GM18505 (cell line): ENCODE data around the gene DMD.
"Not testable (repeated sequence)": the region's sequence is repeated elsewhere in the genome, so short reads cannot be mapped to it uniquely, and the experiment has no call there.

Source experiments
- ATAC-seq: cut with Tn5 transposase; IDR thresholded peaks from one replicate; pipeline ENCODE4 v1.9.1; 2021; ENCODE audit not compliant: unreplicated experiment
- POLR2A ChIP-seq: IDR thresholded peaks from 4 replicates; pipeline ENCODE4 v1.6.1; 2011; ENCODE audit warnings: borderline replicate concordance; ENCODE audit not compliant: insufficient read depth, insufficient read length; ENCODE audit errors: extremely low read depth

Gene DMD

DNA sequence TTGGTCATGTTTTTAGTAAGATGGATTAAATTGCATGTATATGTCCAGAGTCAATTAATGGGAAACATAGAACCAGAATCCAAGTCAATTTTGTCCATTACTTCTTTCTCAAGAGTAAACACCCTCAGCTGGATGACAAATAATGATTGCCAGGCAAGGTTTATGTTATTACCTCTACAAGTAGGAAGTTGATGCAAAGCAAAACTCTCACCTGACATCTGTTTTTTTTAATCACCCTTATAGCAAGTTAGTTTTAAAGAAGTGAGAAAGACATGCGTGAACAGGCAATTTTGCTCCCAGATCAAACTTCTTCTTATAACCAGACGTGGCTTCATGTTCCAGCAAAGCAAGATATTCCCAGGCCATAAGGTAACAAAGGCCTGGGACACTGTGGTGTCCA lies 1791.0 kb downstream of the DMD start:
- ATAC-seq, result no peak
- TF ChIP-seq POLR2A, result no peak

DNA sequence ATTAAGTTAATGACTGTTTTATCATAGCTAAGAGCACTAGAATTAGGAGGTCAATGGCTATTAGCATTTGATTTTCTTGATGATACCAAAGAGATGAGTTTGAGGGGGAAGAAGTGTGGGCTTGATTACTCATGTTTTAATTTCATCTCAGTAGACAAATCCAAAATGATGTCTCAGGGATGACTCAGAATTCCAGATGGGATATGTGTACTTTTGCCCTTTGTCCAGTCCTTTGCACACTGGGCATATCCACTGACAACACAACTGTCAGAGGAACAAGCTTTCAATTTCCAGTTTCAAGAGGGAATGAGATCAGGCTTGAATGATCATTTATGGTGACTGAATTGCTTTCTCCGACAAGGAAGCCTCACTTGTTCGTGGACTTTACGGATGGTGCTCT lies 1814.2 kb downstream of the DMD start:
- TF ChIP-seq POLR2A, result no peak
- no peak for ATAC-seq

DNA sequence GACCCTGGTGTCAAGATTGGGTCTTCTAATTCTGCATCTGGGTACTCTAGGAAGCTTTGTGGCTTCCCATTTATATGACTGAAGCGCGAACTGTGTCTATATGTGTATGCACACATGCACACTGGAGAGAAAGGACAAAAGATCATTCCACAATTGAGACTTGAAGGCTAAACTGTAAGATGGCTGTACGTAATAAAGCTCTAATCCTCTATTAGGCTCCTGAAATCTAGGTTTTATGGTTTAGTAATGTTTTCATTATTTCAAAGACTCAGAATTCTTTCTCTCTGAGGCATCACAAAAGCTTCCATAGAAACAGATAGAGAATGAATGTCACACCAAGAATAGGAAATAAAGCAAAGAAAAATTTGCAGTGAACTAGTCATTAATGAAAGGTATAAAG lies 1818.8 kb downstream of the DMD start:
- ATAC-seq, result no peak
- no peak for TF ChIP-seq POLR2A

DNA sequence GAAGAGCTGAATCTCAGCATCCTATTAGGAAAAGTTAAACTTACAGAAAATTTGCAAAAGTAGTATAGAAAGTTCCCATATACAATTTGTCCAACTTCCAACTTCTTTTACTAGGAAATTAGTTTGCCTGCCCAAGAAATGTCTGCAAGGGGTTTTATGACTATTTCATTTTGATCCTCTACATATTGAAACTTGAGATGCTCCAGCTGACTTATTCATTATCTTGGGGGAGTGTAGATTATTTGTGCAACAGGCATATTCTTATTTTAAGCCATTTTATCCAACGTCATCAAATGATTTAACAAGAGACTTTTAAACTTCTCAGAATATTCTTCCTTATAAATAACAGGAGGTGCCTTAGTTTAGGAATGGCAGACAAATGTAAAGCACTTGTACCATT lies 1822.4 kb downstream of the DMD start:
- TF ChIP-seq POLR2A, result no peak
- no peak for ATAC-seq

DNA sequence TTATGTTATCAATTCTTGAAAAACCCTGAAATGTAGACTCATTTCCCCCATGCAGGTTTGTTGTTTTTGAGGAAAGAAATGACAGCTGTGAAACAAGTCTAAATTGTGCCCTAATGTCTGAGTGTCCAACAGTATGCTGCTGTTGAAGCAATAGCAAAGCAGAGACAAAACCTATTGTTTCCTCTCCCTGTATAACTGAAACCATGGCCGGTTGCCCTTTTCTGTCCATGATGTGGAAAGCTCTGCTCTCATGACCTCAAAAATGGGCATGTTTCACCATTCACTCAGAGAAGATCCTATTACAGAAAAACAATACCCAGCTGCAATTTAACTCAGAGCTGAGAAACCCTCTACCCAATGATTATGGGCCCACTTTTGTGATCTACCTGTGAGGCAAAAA lies 1826.9 kb downstream of the DMD start:
- no peak for ATAC-seq
- no peak for TF ChIP-seq POLR2A

DNA sequence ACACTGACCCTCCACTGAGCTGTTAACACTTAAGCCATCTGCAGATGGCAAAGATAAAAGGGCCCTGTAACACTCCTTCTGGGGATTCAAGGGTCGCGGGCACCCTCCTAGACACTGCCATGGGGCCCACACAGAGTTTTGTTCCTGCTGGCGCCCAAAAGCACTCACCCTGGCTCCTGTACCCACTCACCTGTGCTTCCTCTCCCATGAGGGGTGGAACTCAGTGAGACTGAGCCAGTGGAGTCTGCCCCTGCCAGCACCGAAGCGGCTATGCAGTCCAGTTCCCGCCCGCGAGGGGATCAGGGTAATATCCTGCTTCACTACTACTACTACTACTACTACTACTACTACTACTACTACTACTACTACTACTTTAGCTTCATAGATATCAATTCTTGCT lies 1827.4 kb downstream of the DMD start:
- no peak for ATAC-seq
- no peak for TF ChIP-seq POLR2A

DNA sequence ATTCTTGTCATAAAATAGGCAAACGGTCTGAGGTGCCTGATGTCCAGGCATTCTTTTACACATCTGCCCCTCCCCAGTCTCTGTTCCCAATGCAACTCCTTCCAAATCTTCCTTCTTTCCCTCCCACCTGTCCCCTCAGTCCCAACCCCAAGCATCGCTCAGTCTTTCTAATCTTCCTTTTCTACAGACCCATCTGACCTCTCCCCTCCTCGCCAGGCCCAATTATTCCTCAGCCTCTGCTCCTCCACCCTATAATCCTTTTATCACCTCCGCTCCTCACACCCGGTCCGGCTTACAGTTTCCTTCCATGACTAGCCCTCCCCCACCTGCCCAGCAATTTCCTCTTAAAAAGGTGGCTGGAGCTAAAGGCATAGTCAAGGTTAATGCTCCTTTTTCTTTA lies 1832.4 kb downstream of the DMD start:
- ATAC-seq, result not testable (repeated sequence)

DNA sequence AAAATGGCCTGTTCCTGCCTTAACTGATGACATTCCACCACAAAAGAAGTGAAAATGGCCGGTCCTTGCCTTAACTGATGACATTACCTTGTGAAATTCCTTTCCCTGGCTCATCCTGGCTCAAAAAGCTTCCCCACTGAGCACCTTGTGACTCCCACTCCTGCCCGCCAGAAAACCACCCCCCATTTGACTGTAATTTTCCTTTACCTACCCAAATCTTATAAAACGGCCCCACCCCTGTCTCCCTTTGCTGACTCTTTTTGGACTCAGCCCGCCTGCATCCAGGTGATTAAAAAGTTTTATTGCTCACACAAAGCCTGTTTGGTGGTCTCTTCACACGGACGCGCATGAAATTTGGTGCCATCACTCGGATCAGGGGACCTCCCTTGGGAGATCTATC lies 1833.5 kb downstream of the DMD start:
- ATAC-seq, result not testable (repeated sequence)

DNA sequence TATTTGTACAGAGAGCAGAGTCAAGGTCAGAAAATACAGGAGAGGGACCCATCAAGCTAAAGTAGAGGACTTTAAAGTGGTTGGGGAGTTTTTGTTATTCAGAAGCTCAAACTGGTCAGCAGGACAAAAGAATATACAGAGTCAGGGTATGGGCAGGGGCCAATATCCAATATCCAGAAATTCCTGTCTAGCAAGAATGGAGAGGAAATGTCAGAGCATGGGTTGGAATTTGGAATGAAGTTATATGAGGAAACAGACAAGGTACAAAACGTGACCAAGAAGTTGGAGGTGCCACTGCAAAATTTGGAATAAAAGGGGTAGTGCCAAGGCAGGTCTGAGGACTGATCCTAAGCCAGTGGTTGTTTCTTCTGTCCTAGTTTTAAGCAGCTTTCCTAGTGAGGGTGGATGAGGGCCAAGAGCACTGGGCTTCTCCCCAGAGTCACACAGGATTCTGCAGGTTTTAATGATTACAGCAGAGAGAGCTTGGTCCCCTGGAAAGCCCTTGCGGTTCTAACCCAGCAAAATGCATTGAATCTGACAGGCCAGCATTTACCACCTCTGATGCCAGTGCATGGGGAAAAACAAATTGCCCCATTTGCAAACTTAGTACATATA lies 1834.8 kb downstream of the DMD start:
- no peak for ATAC-seq
- no peak for TF ChIP-seq POLR2A

DNA sequence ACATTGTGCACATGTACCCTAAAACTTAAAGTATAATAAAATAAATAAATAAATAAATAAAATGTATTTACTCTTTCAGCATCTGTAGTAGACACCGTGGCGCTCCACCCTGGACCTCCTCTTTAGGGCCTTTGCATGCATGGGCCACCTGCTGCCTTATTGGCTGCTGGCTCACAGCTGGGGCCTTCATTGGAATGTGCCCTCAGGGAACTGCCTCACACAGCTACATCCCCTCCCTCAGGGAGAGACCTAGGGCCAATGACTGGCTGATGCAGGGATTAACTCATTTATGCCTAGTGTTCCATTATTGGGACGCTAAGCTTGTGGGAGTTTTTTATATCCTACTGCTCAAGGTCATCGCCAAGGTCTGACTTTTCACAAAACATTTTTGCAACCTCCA lies 1836.6 kb downstream of the DMD start:
- ATAC-seq, result no peak
- TF ChIP-seq POLR2A, result no peak

DNA sequence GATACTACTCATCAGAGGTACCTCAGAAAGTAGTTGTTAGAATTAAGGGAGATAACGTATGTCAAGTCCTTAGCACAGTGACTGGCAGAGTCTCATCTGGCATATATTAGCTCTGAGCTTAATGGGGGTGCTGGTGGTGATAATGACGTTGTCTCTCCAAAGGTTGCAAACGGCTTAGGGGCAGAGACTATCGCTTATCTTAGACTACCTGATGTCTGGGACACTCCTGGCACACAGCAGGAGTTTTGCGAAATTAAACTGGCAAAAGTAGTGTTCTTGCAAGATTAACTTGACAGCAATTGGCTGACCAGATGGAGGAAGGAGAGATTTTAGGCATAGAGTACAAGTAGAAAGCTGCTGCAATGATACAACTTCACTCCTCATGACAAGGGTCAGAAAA lies 1839.4 kb downstream of the DMD start:
- no peak for TF ChIP-seq POLR2A
- ATAC-seq, result no peak

DNA sequence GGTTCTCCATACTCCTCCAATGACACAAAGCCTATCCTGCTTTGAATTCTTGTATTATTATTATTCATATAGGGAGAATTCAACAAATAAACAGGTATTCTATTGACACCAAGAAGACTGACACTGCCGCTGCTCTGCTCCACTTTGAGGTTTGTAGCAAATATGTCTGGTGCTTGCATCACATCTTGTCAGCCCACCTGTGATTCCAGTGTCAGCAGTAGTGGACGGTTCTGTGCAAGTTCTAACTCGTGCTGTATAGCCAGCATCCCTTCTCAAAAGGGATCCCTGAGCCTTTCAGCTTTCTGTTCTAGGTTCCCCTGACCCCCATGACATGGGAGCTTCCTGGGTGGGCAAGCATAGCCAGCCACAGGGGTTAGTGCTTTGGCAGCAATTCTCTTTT lies 1843.5 kb downstream of the DMD start:
- no peak for TF ChIP-seq POLR2A
- no peak for ATAC-seq

DNA sequence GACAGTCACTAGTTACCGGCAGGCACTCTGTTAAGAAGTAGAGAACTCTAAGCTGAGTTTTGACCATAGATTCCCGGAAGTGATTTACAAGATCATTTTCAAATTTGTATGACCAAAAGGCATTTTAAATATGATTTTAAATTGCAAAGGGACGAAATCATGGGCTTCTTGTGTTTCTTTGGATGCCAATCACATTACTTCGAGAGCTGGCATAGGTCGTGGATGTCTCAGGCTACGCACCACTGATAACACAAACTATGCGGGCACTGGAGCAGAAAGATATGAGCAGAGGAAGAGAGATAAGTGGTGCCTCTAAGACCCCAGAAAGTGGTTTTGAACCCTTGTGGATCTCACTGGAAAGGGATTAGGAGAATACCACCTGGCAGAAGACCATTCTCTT lies 1845.3 kb downstream of the DMD start:
- TF ChIP-seq POLR2A, result no peak
- no peak for ATAC-seq

DNA sequence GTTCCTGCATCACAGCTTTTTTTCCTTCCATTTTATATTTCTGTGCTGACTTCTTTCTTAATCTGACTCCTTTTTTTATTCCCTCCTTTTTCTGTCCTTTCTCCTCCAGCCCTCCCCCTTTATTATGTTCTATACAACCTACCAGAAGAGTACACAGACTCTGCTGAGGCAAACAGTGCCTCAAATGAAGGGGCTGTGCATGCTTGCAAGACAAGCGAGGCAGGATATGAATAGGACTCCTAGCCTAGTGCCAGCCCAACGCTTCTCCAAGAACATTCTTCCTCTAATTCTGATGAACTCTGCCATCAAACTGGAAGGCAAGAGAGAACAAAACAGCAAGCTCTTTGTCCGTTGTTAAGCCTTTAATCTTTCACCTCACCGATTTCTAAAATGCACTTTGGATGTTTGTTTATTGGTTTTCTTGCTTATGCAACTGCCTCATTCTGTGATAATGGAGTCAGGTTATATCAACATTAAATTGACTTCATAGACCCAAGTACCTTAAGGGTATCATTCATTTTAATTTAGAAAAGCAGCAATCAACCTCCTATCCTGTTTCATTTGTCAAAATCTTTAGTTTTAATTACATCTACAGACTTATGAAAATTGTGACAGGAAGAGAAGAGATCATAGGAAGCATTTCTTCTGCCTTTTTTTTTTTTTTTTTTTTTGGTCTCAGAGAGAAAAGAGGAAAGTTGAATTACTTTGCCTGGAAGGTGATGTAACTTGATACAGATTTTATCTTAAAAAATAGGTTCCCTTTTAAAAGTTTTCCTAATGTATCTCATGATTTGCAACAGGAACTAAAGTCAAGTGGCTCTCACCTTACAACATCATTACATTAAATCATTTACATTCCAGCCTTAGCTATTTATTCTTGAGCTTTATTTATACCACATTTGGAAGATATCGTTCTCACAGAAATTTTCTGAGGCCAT lies 1854.8 kb downstream of the DMD start:
- TF ChIP-seq POLR2A, result no peak
- no peak for ATAC-seq
